ENCODE measurements around the gene FAM222A. TPM values are rescaled to one million over a fixed set of nuclear protein-coding genes. Genes with fewer than 3 reads are reported as not detected.

FAM222A gene
- polyA plus RNA-seq, 2 of the 4 experiments (the other 2 are of a cell fraction), result 0.98 to 3.2 TPM

GRCh38 chr12:109730306-109731145, 16.9 kb downstream of the FAM222A start (continued):
- TF ChIP-seq KDM5A (IDR thresholded peaks at IDR 0.05), result no peak

- FAIRE-seq, result no peak
- 88% methylated on average over 10 of the region's 11 CpGs for WGBS (ENCODE audit: missing lambda C conversion rate)
- Histone ChIP-seq H3K27ac (no peak overlapping the region), H3K9me3 (no peaks in the 10 kb centered on the region), H3K4me1 (no peaks in the 10 kb centered on the region), H3K4me3 (no peak overlapping the region), H3K4me2 (no peak overlapping the region)
- no peak for TF ChIP-seq MAFK (IDR thresholded peaks at IDR 0.05; ENCODE audit: partially characterized antibody)
- DNase-seq (ENCODE audit: low read depth in 1 of 2, low spot score in 1 of 2), result no peak
- ChIA-PET CTCF (interaction anchor here (0.9 to 1.4 kb wide), 2 partner anchors 12 to 135 kb away, joined by 4 to 5 read pairs; no protein-coding TSS in a partner anchor), POLR2A (no interaction called here)
- ATAC-seq, result no peak
Measured at GRCh38 chr12:109731231-109731731, 17.7 kb downstream of the FAM222A start.

DNA sequence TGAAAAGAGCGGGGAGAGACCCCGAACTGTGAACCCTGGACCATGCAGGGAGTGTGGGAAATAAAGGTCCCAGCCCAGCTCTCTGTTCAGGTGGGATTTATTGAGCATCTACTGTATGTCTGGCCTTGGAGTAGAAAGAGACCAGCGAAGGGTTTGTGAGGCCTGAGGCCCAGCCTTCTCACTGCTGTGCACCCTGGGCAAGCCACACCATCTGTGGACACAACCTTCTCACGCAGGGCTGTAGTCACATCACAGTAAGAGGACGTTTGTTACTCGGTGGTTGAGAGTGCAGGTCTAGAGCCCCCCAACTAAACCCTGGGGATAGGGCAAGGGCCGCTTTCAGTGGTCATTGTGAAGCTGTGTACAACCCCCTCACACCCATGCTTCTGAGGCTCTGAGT, 18.2 kb downstream of the FAM222A start:
- Histone ChIP-seq H3K27ac (no peak overlapping the region), H3K4me2 (no peak overlapping the region), H3K9me3 (no peaks in the 10 kb centered on the region), H3K4me1 (no peaks in the 10 kb centered on the region), H3K4me3 (no peak overlapping the region)
- DNase-seq (ENCODE audit: low read depth in 1 of 2, low spot score in 1 of 2) (no peak), FAIRE-seq (no peak), ATAC-seq (no peak)
- WGBS (ENCODE audit: missing lambda C conversion rate), result 55% methylated on average over 7 of the region's 7 CpGs
- CTCF ChIA-PET, result interaction anchor here (0.9 to 1.4 kb wide), 3 partner anchors 12 to 135 kb away, joined by 4 to 5 read pairs (median 4); no protein-coding TSS in a partner anchor
- TF ChIP-seq FOSL2 (IDR thresholded peaks at IDR 0.05), result no peak
- no peak for TF ChIP-seq FOSL2 (CRISPR knock-in tag; IDR thresholded peaks at IDR 0.05)
- no peak for TF ChIP-seq E2F6 (IDR thresholded peaks at IDR 0.05; ENCODE audit: borderline replicate concordance, low read depth)
- no peak for TF ChIP-seq ATOH8 (CRISPR knock-in tag; IDR thresholded peaks at IDR 0.05; ENCODE audit: low read depth)
- no peak for TF ChIP-seq EHF (CRISPR knock-in tag; IDR thresholded peaks at IDR 0.05)
- TF ChIP-seq RCOR1 (IDR thresholded peaks at IDR 0.05; ENCODE audit: low read depth, low read length), result no peak
- no peak for TF ChIP-seq ZNF302 (CRISPR knock-in tag; IDR thresholded peaks at IDR 0.05)
- TF ChIP-seq PBX3 (IDR thresholded peaks at IDR 0.05), result no peak
- TF ChIP-seq NFE2L2 (conservative IDR thresholded peaks at IDR 0.05; ENCODE audit: low read length), result no peak
- TF ChIP-seq CHD2 (IDR thresholded peaks at IDR 0.05; ENCODE audit: low read length, partially characterized antibody), result no peak
- no peak for TF ChIP-seq POLR2AphosphoS2 (conservative IDR thresholded peaks at IDR 0.05; ENCODE audit: low read length)
- no peak for TF ChIP-seq ZC3H11A (IDR thresholded peaks at IDR 0.05)
- TF ChIP-seq RFX5 (IDR thresholded peaks at IDR 0.05), result no peak
- no peak for TF ChIP-seq EP300 (IDR thresholded peaks at IDR 0.05)
- no peak for TF ChIP-seq RNF2 (IDR thresholded peaks at IDR 0.05; ENCODE audit: borderline replicate concordance, low read depth)
- TF ChIP-seq, protein P1, sequence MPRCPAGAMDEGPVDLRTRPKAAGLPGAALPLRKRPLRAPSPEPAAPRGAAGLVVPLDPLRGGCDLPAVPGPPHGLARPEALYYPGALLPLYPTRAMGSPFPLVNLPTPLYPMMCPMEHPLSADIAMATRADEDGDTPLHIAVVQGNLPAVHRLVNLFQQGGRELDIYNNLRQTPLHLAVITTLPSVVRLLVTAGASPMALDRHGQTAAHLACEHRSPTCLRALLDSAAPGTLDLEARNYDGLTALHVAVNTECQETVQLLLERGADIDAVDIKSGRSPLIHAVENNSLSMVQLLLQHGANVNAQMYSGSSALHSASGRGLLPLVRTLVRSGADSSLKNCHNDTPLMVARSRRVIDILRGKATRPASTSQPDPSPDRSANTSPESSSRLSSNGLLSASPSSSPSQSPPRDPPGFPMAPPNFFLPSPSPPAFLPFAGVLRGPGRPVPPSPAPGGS (IDR thresholded peaks at IDR 0.05), result no peak
- TF ChIP-seq ZFP36 (IDR thresholded peaks at IDR 0.05; ENCODE audit: borderline replicate concordance, partially characterized antibody), result no peak
- no peak for TF ChIP-seq EHMT2 (IDR thresholded peaks at IDR 0.05; ENCODE audit: low read depth)
- POLR2A ChIA-PET, result no interaction called here

All from A549 (cell line).